Fibroblast of skin of left biceps (primary cell): ENCODE results near the gene POM121L12.

Experiments
- DNase-seq, 2 experiments: peaks; one replicate each; pipeline ENCODE4 v3.0.0-alpha.2; 2013; ENCODE audit warnings: low read depth in 2 of 2

The POM121L12 gene

DNA sequence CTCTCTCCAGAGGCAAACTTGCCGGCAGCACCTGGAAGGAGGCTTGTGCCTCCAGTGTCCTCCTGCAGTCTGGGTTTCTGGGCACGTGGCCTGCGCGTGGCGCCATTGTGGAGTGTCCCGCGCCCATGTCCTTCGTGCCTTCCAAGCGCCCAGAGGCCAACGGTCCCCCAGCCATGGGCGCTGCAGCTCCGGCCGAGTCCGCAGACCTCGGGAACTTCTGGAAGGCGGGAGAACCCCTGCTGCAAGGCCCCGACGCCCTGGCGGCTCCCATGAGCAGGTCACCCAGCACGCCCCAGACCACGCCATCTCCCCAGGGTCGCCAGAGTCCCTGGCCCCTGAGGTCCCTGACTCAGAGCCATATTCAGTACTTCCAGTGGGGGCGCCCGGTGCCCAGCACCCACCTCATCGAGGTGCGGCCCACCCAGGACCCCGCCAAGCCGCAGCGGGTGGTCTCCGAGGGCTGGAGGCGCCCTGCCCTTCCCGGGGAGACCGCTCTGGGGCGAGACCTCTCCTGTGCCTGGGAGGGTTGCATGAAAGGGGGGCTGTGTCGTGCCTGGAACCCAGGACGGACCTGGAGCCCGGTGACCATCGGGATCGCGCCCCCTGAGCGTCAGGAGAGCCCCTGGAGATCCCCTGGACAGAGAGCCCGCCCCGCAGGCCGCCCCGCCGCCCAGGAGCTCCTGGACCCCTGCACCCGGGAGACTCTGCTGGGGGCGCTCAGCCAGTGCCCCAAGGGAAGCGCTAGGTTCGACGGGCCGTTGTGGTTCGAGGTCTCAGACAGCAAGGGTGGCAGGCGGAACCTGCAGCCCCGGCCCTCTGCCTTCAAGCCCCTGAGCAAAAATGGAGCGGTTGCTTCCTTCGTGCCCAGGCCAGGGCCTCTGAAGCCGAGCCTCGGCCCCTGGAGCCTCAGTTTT is at the start of gene POM121L12:
Gene POM121L12, plus strand, starts transcription at position 135 of the 914 bp plus-strand sequence. Its CDS starts 39 bp downstream, at position 174.
- DNase-seq: no peak

DNA sequence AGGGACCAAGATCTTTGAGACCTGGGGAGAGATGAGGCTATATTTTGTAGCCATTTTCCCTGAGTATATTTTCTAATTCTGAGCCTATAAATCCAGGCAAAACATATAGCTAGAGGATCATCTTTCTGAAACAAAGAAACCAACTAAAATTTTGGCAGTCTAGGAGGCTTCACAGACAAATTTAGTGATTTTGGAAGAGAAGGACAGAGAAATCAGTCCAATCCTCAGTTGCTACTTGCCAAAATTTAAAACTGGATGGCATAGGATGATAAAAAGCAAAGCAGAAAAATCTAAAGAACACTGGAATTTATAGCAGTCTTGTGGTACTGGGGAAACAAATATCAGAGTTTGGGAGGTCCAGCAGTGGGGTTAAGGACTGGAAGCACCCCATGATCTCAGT is 43.4 kb upstream of the POM121L12 start:
- no peak for DNase-seq

GRCh38 chr7:52992479-52993162 is 42.8 kb upstream of the POM121L12 start:
- no peak for DNase-seq

GRCh38 chr7:52995676-52996075 is 39.8 kb upstream of the POM121L12 start:
- DNase-seq: no peak

- DNase-seq: no peak
These were observed 34.2 kb upstream of the POM121L12 start for GRCh38 chr7:53001221-53001620.

DNA sequence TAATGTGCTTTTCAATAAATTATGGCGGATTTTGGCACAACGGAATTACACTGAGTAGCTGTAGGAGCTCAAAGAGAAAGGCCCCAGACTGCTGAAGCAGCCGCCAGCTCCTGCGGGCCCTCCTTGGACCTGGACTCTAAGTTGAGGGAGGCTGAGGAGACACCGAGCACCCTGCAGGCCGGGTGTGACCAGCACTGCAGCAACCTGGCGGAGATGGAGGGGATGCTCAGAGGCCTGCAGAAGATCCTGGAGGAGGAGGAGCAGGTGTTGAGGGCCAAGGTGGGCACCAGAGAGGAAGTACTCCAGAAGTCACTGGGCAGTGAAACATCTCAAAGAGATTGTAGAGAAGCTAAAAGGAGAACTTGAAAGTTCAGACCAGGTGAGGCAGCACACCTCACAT is 33.0 kb upstream of the POM121L12 start:
- no peak for DNase-seq

- no peak for DNase-seq
These were observed 31.6 kb upstream of the POM121L12 start for GRCh38 chr7:53003653-53004445.

GRCh38 chr7:53013925-53014324 is 21.5 kb upstream of the POM121L12 start:
- no peak for DNase-seq

DNA sequence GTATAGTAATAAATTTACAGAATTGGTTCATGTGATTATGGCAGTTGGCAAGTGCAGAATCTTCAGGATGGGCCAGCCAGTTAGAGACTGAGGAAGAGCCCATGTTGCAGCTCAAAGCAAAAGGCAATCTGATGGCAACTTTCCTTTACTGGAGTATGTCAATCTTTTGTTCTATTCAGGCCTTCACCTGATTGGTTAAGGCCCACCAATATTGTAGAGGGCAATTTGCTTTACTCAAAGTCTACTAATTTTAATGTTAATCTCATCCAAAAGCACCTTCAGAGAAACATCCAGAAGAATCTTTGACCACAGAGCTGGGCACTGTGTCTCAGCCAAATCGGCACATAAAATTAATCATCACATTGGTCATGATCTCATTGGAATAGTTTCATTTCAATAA is 20.0 kb upstream of the POM121L12 start:
- no peak for DNase-seq

GRCh38 chr7:53022893-53023292 is 12.5 kb upstream of the POM121L12 start:
- DNase-seq: no peak

GRCh38 chr7:53048638-53049037 is 13.2 kb downstream of the POM121L12 start:
- no peak for DNase-seq

GRCh38 chr7:53050433-53050832 is 15.0 kb downstream of the POM121L12 start:
- no peak for DNase-seq

- DNase-seq: no peak
These were observed 24.2 kb downstream of the POM121L12 start for GRCh38 chr7:53059591-53059990.

DNA sequence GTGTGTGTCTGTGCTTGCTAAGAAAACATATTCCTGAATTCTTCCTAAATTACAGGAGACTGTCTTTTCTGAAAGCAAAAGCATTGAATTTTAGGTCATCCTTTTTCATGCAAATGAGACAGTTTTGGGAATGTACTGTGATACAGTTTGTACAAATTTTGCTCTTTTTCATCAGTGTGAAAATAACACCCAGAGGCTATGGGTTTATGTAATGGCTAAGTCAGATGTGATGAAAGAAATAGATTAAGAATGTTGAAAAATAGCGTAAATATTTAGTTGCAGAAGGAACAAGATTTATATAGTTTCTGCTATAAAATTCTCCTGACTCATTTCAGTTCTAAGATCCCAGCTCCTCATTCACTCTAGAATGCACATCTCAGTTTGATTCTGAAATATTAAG is 24.6 kb downstream of the POM121L12 start:
- no peak for DNase-seq

GRCh38 chr7:53062796-53063195 is 27.4 kb downstream of the POM121L12 start:
- DNase-seq: no peak

DNA sequence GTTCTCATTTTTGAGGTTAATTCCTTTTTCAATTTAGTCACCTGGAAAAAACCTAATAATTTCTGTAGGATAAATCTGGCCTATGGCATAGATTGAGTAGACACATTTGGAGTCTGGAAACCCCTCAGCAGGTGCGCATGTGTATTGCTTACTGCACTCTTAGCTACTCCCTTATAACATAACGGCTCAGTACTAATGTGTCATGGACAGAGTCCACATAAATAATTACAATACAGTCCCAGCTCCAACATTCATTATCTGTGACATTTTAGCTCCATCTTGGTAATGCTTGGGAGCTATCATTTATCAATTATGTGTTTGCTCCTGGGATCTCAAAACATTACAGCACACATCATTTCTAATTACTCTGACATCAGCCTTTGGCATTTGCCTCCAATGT is 33.2 kb downstream of the POM121L12 start:
- DNase-seq: no peak

GRCh38 chr7:53070883-53071282 is 35.5 kb downstream of the POM121L12 start:
- DNase-seq: no peak
